CD4-positive, alpha-beta T cell treated with Interferon alpha-2 for 1 hour (primary cell): Measurements from ENCODE around the gene TSHB.

Source experiments
- DNase-seq, 2 donors: peaks; one replicate each; pipeline ENCODE4 v3.0.0-alpha.2; 2020 to 2022

Gene TSHB

DNA sequence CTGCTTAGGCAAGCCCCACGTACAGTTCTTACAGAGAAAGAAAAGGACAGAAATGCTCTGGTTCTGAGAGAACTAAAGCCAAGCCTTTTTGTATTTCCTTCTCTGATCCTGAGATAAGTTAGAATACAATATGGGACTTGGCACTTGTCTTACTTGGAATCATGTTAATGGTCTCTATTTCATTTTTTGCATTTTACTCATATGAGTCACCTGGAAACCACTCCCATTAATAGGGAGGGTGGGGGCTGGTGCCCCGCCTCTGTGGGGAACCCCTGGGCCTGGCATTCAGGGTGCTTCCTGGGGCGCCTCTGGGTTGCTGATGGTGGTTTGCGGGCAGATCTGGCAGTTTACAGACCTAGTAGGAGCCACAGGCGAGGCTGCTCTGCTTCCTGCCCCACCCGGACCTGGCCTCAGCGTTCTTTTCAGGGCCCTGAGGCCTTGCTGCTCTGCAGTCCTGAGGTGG is 32.9 kb downstream of the TSHB start:
- DNase-seq, result peak; percentile 92 to 95

DNA sequence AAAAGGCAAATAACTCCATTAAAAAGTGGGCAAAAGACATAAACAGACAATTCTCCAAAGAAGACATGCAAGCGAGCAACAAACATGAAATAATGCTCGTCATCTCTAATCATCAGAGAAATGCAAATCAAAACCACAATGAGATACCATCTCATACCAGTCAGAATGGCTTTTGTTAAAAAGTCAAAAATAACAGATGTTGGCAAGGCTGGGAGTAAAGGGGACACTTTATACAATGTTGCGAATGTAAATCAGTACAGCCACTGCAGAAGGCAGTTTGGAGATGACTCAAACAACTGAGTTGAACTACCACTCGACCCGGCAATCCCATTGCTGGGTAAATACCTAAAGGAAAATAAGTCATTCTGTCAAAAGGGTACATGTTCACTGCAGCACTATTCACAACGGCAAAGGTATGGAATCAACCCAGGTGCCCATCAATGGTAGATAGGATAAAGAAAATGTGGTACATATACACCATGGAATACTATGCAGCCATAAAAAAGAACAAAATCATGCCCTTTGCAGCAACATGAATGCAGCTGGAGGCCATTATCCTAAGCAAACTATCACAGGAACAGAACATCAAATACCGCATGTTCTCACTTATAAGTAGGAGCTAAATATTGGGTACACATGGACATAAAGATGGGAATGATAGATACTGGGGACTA is 33.7 kb downstream of the TSHB start:
- DNase-seq, result peak; percentile 5 to 75

DNA sequence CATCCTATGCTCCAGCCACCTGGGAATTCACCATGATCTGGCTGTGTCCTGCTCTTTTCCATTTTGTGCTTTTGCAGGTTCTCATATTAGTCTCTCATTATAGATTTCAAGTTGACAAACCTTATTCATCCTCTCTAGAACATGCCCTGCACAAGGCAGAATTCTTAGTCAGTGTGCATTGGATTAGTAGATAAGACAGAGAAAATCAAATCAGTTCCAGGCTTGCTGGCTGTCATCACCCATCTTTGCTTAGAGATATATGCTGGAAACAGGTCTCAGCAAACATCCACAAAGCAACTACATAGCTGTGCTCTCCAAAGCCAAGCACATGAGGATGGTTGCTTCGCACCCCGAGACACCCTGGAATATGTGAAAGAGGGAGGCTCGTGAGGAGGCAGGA is 34.8 kb downstream of the TSHB start:
- DNase-seq, result no peak

DNA sequence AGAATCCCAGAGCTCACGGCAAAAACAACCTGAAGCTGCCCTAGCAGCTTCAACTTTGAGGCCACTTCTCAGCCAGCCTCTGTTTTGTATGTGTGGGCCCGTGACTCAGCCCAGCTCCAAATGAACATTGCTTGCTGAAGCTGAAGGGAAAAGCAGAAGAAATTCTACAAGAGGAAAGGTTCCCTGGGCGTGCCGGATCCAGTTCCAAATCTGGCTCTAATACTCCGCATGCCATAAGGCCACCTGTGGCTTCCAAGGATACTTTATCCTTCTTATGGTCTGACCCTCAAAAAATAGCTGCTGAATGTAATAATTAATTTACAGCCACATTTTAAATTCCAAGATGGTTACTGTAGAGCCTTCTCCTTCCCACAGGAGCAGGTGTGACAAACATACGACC is 35.4 kb downstream of the TSHB start:
- DNase-seq, result no peak

DNA sequence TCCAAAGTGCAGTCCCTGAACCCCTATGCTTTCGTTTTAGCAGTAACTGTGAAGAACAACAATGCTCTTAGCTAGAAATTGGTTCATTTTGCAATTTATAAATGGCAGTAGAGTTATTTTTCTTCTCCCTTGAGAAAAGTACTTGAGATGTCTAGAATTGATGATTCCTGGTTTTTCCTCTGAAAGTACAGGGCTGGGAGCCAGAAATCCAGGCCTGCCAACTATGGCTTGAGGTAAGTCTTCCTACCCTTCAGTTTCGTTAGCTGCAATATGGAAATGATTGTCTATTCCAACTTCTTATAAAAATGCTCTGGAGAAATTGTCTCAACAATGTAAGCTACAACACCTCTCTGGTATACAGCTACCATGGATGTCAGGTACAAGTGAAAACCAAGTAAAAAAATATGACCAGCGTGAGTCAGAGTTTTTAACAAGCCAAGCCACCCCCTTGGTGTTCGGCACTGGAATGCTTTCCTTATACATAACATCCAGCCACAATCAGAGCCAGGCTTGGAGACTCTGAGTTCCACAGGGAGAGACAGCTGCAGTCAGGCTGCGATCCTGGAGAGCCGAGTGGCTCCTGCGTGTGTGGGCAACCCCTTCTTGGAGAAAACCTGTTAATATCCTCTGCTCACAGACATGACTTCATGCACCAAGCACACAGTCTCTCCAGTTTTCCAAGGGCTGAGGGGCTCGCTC is 37.7 kb downstream of the TSHB start:
- DNase-seq, result no peak

DNA sequence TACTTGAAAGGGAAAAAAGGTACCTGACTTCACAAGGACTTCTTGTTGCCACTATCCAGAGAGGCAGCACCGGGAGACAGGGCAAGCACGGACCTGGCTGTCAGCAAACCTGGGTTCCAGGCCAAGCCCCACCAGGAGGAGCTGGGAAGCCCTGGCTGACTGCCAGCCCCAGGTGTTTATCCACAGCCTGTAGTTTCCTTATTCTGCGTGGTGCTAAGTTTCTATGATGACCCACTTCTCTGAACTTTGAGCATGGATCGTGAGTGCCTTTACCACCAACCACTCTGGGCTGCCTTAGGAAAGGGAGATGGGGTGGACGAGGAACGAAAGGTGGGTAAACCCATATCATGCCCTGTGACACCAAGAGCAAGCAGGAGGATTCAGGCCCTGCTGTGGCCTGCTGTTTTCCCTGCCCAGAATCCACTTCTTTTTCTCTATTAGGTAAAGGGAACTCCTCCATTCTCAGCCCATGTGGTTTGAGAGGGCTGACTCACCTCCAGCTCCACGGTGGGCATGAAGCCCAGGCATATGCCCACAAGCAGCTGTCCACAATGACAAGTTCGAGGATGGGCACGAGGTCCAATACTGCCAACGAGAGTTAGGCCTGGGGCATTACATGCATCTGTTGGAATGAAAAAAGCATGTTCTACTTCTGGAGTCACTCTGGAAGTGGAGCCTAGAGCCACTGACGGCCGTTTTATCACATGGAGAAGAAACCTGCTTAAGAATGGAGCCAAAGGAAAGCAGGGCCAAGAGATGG is 39.4 kb downstream of the TSHB start:
- DNase-seq, result no peak

DNA sequence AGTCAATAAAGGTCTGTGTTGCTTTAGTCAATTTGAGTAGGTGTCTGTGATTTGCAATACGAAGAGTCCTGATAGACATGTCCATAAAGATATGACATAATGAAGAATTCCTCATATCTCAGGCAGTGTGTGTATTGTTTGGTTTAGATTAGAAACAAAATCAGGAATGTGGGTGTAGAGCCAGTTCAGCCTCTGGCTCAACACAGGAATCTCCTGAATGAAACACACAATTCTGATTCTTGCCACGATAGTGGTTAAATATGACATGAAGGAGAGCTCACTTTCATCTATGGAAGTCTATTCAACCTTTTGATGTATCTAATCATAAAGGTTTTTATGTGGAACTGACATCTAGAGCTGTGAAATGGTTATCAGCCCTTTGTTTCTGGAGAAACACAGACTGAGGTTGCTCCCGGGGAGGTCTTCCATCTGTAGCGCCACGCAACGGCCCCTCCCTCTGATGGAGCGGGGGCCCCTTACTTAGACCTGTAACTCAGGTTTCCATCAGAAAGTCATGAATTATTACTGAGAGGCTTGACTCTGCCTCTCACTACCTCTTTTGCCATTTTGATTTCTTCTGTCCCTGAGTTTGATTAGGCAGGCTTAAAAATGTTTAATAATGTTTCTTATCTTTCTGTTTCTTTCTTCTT is 40.2 kb downstream of the TSHB start:
- no peak for DNase-seq

DNA sequence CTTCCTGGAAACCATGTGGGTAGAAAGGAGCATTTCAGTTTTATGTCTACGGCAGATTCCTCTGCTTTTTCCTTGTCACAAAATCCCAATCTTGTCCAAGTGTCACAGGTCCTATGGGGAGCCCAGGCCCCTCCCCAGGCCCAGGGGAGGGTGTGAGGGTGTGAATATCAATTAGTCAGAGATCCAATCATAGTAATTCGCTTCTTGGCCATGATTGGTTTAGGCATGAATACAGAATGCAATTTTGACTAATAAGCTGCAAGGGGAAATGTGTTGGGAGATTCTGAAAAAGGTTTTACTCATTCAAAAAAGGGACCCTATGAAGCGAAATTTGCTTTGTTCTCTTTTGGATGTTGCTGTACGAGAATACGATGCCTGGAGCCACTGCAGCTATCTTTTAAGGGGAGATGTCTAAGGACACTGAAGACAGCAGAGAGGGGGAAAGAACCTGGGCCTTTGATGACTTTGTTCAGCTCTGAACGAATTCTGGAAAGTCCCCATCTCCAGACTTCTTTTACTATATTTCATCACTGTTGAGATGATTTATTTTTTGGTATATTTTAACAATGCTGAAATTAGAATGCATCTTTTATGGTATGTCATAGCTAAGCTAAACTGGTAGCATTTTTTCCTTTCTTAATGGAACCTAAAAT is 41.5 kb downstream of the TSHB start:
- no peak for DNase-seq

DNA sequence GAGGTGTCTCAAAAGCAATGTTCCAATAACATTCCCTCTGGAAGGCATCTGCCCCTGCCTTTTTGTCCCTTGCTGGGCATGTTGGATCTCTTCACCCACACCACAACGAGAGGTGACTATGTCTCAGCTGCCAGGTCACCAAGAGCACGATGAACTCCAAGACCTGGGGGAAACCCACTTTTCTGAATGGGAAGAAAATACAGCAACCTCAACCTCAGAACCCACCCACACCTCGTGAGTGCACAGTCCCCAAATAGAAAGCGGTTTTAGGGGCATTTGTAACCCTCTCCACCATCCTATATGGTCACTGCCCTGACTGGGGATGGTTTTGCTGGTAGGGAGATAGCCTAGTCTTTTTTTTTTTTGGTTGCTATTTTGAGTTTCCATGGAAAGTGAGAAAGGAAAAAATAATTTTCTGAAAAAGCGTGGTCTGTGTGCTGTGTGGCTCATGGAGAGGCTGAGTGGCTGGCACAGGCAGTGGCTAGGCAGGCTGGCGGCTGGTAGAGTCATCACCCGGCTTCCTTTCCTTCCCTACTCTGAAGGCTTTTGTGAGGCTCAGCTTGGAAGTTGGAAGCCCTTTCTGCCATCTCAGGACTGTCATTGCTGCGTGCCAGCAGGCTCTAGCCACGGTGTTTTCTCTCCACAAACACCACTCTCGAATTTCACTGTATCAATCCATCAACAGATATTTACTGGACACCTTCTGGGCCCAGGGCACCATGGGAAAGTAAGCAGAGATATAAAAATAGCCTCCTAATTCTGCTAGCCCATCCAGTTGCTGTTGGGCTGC is 43.9 kb downstream of the TSHB start:
- DNase-seq, result no peak

DNA sequence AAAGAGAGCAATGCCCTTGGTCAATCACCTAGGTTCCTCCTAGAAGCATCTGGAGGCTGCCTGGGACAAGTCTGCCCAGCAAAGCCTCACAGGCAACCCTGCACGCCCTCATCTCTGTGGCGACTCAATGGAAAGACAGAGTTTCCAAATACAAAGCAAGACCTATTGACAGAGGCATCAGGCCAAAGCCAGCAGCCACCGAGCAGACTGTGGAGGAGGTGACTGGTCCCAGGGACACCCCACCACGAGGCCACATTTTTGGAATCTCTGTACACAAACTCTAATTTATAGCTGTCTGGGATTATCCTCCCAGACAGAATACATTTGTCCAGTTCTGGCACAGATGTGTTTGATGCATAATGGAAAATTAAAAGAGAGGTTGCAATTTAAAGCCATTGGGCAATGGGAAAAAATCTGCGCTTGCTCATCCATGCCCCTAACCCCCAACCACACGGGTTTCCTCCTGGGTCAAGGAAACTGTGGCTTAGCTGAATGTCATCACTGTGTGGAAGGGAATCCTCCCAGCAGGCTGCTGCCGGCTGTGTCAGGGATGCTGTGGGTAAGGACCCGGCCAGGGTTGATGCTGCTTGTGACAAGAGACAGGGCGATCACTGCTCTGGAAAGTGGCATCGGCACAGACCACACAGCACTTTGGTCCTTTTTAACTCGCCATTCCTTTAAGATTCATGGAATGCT is 45.4 kb downstream of the TSHB start:
- DNase-seq, result no peak

DNA sequence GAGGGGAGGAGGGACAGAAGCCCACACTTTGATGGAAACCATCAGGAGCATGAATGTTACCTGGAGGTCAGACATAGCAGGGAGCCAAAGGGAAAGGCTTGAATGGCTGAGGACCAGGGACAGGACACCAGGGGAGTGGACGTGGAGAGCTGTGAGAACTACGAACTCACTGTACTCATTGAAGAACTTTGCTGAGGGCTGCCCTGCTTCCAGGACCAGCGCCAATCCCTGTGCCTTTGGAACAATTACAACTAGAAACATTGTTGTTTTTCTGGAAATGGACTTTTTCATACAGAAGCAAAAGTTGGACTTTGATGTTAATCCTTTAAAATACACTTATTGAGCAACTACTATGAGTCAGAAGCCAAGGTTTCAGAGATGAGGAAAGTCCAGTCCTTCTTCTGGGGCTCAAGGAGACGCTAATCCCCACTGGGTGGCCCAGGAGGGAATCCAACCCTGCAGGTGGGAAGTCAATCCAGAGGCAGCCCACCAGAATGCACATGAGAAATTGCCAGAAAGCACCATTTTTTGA is 46.8 kb downstream of the TSHB start:
- DNase-seq, result no peak

DNA sequence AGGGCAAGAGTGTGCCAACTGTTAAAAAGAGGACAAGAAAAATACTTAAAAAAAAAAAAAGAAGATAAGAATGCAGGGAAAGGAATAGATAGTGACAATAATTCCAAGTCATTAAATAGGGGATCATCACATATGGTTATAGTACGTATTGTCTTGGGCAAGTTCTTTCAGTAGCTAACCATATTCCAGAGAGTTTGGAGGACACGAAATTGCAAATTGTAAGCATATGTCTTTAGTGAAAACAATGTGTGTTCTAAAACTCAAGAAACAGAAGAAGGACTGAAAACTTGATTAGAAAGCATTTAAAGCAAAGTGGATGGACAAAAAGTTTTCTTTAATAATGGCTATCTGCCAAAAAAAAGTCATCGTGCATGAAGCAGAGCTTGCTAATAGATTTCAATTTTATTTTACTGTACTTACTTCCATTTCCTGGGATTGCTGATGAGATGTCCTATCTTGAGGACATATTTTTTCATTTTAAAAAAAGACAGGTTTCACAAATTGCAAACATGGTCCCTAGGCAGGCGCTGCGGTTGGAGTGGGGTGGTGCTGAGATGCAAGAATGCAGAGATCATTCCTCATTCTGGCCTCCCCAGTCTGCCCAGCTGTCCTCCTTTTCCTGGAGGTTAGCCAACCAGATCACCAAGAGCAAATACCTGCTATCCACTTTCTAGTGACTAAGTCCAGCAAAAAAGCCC is 47.8 kb downstream of the TSHB start:
- DNase-seq, result no peak

DNA sequence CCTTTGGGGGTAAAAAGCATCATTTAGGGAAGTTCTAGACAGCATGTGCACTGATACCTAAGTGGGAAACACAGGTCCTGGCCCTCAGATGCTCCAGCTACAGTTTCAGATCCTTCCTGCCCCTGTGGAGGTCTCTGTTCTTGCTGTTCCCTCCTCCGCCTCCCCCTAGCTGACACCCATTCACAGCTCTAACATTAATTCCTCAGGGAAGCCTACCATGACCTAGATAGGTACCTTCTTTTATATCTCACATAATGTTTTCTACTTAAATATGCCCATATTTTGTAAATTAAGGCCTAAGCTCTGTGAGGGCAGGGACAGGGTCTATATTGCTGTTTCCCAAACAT is 48.3 kb downstream of the TSHB start:
- DNase-seq, result no peak

DNA sequence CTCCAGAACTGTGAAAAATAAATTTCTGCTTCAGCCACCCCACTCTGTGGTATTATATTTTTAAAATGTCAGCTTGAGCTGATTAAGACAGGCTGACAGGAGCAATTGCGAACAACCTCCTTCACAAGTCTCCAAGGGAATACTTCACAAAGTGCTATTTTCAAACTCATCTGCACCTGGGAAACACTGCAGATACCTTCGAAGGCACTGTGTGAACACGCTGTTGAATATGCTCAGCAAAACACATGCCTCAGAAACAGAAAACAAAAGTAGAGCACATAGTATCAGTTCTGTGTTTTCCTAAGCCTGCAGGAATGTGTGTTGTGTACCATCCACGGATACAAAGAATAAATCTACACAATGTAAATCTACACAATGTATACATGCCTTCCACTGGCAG is 49.1 kb downstream of the TSHB start:
- no peak for DNase-seq

DNA sequence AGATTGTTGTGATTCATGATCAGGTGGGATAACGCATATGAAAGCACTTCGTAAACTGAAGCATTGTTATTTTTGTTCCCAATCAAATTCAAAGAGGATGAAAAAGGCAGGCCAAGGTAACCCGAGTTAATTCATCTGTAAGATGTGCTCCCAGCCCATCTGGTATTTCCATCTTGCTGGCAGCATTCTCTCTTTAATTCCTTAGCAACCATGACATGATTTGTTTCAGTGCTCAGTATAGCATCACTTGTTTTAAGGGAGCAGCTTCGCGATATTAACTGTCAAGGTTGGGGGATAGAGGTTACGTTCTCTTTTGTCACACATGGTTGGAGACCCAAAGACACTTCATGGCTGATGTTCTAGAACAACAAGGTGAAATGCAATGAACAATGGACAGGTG is 53.3 kb downstream of the TSHB start:
- no peak for DNase-seq
